NCI-H1436 (cell line): ENCODE measurements around the gene PDIA2.

ENCODE experiments used
- DNase-seq: peaks from one replicate; lab custom pipeline; 2025; lab: John Stamatoyannopoulos, UW

PDIA2 gene

DNA sequence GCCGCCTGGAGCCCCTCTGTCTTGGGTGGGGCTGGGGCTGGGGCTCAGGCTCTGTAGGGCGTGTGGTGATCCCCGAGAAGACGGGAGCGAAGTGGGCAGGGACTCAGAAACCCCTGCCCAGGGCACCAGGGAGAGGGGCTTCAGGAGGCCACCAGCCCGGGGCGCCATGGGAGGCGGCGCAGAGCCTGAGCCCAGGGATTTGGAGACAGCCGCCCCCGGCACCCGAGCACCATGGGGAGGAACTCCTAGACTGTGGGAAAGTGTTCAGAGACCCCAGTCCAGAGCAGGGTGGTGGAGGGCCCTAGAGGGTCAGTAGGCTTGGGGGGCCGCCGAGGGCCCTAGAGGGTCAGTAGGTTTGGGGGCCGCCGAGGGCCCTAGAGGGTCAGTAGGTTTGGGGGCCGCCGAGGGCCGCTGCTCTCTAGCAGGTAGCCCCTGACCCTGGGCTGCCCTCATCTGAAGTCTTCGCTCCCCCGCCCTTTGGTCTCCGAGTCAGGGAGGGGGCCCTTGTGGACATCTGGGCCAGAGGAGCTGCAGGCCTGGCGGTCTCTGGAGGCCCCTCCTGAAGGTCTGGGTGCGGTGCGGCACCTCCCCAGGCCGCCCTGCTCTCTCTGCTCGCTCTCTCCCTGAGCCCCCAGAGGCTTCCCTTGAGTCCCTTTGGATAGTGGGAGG lies 1.8 kb upstream of the PDIA2 start:
- no peak for DNase-seq

DNA sequence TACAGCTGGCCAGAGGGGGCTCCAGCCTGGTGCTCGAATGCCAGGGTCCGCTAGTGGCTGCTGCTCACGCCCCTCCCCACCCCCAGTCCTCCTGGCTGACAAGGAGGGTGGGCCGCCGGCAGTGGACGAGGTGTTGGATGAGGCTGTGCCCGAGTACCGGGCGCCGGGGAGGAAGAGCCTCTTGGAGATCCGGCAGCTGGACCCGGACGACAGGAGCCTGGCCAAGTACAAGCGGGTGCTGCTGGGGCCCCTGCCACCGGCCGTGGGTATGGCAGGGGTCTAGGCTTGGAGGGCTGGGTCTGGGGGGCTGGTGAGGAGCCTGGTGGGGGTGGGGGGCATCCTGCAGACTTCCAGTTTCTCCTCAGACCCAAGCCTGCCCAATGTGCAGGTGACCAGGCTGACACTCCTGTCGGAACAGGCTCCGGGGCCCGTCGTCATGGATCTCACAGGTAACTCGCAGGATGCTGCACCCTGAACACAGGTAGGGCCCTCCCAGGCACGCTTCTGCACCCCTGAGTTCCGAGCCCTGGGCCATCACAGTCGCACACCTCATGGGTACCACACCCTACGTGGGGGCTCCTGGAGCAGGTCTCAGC lies 1.2 kb upstream of the PDIA2 start:
- DNase-seq: no peak

- DNase-seq: no peak
Measured at GRCh38 chr16:282491-282890, 473 bp upstream of the PDIA2 start.

DNA sequence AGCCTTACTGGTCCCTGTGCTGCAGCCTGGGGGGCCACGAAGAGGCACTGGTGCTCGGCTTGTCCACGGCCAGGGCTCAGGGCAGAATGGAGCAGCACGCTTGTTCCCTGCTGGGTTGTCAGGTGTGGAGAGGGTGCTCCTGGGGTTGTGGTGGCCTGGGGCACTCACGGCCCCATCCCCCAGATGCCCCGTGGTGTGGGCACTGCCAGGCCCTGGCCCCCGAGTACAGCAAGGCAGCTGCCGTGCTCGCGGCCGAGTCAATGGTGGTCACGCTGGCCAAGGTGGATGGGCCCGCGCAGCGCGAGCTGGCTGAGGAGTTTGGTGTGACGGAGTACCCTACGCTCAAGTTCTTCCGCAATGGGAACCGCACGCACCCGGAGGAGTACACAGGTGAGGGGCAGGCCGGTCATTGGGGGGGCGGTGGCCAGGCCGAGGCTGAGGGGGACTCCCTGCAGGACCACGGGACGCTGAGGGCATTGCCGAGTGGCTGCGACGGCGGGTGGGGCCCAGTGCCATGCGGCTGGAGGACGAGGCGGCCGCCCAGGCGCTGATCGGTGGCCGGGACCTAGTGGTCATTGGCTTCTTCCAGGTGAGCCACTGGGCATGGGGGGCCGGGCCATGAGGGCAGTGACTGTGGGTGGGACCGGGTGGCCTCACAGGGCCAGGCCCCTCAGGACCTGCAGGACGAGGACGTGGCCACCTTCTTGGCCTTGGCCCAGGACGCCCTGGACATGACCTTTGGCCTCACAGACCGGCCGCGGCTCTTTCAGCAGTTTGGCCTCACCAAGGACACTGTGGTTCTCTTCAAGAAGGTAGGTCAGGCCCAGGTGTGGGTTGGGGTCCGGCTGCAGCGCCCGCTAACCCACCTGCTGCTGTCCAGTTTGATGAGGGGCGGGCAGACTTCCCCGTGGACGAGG lies 1.5 kb downstream of the PDIA2 start:
- DNase-seq: no peak

GRCh38 chr16:285146-286055 lies 2.4 kb downstream of the PDIA2 start:
- no peak for DNase-seq

GRCh38 chr16:286491-287297 lies 3.7 kb downstream of the PDIA2 start:
- DNase-seq: no peak

- DNase-seq: peak; percentile 63
Measured at GRCh38 chr16:287298-287811, 4.4 kb downstream of the PDIA2 start.

- no peak for DNase-seq
Measured at GRCh38 chr16:287981-288920, 5.3 kb downstream of the PDIA2 start.

- no peak for DNase-seq
Measured at GRCh38 chr16:289395-289997, 6.5 kb downstream of the PDIA2 start.

DNA sequence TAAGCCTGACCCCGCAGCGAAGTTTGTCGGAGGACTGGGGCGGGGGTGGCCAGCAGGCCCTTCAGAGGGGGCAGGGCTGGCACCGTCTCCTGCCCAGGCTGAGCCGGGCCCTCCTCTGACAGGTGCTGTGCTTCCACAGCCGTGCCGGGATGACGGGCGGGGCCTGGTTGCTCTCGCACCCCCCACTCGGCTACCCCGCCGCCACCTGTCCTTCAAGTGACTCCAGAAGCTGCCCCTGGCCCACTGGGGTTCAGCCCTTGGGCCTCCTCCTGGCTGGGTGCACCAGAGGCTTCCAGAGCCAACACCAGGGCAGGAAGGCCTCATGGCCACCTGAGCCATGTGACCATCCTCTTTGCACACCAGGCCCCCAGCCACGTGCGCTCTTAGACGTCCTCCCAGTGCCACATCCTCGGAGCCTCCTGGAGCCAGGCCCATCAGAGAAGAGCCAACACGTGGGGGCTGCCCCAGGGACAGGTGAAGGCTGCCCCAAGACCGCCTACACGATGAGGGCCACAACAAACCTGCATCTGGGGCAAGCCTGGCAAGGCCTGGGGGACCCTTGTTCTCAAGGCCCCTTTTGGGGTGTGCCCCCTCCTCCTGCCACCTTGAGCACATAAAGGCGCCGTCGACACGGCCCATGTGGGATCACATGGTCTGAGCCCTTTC lies 7.2 kb downstream of the PDIA2 start:
- DNase-seq: no peak

- no peak for DNase-seq
Measured at GRCh38 chr16:290681-291405, 7.9 kb downstream of the PDIA2 start.

DNA sequence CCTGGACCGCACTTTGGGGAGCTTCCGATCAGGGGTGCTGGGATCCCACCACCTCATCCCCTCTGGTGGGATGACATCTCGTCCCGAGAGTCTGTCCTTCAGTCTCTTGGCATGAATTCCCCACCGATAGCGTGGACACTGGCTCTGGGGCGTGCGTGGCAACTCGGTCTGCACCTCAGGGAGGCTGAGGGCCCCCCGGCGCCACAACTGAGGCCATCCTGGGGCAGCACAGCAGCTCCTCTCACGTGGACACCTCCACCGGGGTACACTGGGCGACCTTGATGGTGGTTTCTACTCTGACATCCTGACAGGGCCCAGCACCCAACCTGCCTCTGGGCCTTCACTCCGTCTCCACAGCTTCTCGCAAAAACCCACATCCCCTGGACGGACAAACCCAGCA lies 8.6 kb downstream of the PDIA2 start:
- no peak for DNase-seq

- DNase-seq: no peak
Measured at GRCh38 chr16:293043-293775, 10.2 kb downstream of the PDIA2 start.

GRCh38 chr16:296276-296675 lies 13.3 kb downstream of the PDIA2 start:
- no peak for DNase-seq

DNA sequence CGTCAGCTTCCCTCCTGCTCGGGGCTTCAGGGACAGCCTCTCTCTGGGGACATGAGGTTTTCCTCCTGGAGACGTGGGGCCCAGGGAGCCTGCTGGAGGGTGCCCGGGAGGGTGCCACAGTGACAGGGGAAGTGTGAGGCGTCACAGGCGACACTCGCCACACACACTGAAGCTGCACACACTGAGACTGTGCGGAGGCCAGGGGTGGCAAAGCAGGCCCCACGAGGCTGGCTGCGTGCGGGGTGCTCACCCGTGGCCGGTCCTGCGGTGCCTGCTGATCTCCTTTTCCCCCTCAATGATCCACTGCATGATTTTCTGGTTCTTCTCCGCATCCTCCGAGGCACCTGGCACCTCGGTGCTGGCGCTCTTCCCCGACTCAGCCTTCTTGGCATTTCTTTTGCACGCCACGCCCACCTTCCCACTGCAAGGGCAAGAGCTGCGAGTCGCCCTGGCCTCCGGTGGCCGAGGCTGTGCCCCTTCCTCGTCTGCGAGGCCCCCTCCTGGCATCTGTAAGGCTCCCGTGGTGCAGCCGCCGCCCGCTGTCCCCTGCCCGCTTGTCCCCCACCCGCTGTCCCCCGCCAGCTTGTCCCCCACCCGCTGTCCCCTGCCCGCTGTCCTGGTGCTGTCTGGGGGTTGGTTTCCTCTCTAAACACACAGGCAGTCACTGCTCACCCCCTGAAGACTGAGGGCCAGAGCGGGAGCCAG lies 14.0 kb downstream of the PDIA2 start:
- no peak for DNase-seq

GRCh38 chr16:297832-298231 lies 14.9 kb downstream of the PDIA2 start:
- no peak for DNase-seq

DNA sequence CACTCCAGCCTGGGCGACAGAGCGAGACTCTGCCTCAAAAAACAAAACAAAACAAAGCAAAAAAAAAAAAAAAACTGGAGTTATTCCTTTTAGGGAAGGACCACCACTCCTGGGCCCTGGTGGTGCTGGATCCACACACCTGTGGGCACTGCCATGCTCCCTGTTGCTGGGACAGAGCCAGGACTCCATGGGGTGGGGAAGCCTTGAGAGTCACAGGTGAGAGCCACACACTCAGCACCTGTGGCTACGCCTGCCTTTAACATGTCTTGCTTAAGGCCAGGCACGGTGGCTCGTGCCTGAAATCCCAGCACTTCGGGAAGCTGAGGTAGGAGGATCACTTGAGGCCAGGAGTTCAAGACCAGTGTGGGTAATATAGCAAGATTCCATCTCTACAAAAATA lies 18.3 kb downstream of the PDIA2 start:
- no peak for DNase-seq
